ENCODE results near the gene PRKAG3. TPM values are rescaled to one million over a fixed set of nuclear protein-coding genes. Genes with fewer than 3 reads are reported as not detected.
A peak's percentile ranks its signal among the peaks of the same experiment; 100 is the strongest.

The PRKAG3 gene
- total RNA-seq, 2 donors from 2014 or later = 0.19 TPM; not detected in 1

GRCh38 chr2:218810256-218810655, 21.3 kb downstream of the PRKAG3 start:
- peaks cover 28% of the 10 kb centered on the region for H3K36me3 ChIP-seq
- H3K27ac ChIP-seq = no peak overlapping the region
- H3K4me3 ChIP-seq = no peak overlapping the region
- no peaks in the 10 kb centered on the region for H3K9me3 ChIP-seq
- DNase-seq (ENCODE audit: low spot score) = no peak
- H3K27me3 ChIP-seq = no peaks in the 10 kb centered on the region
- H3K4me1 ChIP-seq = peaks cover 0 to 10% of the 10 kb centered on the region in 2 donors
- no peak for TF ChIP-seq CTCF (IDR thresholded peaks at IDR 0.05)

GRCh38 chr2:218809515-218809914, 22.1 kb downstream of the PRKAG3 start:
- no peak for TF ChIP-seq CTCF (IDR thresholded peaks at IDR 0.05)
- H3K27ac ChIP-seq = no peak overlapping the region
- peaks cover 0 to 10% of the 10 kb centered on the region in 2 donors for H3K4me1 ChIP-seq
- H3K27me3 ChIP-seq = no peaks in the 10 kb centered on the region
- no peak overlapping the region for H3K4me3 ChIP-seq
- peaks cover 22% of the 10 kb centered on the region for H3K36me3 ChIP-seq
- DNase-seq (ENCODE audit: low spot score) = peak; percentile 48
- peaks cover 0 to 5% of the 10 kb centered on the region in 2 donors for H3K9me3 ChIP-seq

- no peaks in the 10 kb centered on the region for H3K27me3 ChIP-seq
- H3K27ac ChIP-seq = peak overlapping the region in 1 of 2 donors; percentile 62
- H3K36me3 ChIP-seq = peaks cover 4% of the 10 kb centered on the region
- peak; percentile 46 for DNase-seq (ENCODE audit: low spot score)
- H3K9me3 ChIP-seq = peaks cover 0 to 12% of the 10 kb centered on the region in 2 donors
- H3K4me1 ChIP-seq = peaks cover 0 to 10% of the 10 kb centered on the region in 2 donors
- H3K4me3 ChIP-seq = no peak overlapping the region
- TF ChIP-seq CTCF (IDR thresholded peaks at IDR 0.05) = no peak
Observed at GRCh38 chr2:218807626-218808025, 24.0 kb downstream of the PRKAG3 start.

GRCh38 chr2:218806346-218806978, 25.1 kb downstream of the PRKAG3 start:
- Histone ChIP-seq H3K27ac (peak overlapping the region; percentile 40 to 62), H3K27me3 (no peaks in the 10 kb centered on the region), H3K4me1 (peaks cover 0 to 10% of the 10 kb centered on the region in 2 donors), H3K9me3 (peaks cover 0 to 12% of the 10 kb centered on the region in 2 donors), H3K4me3 (no peak overlapping the region), H3K36me3 (no peaks in the 10 kb centered on the region)
- peak; percentile 90 for DNase-seq (ENCODE audit: low spot score)
- no peak for TF ChIP-seq CTCF (IDR thresholded peaks at IDR 0.05)

GRCh38 chr2:218805627-218806026, 26.0 kb downstream of the PRKAG3 start:
- DNase-seq (ENCODE audit: low spot score) = peak; percentile 42
- peaks cover 0 to 10% of the 10 kb centered on the region in 2 donors for H3K4me1 ChIP-seq
- H3K4me3 ChIP-seq = no peak overlapping the region

More at GRCh38 chr2:218805627-218806026, 26.0 kb downstream of the PRKAG3 start:
- Histone ChIP-seq H3K9me3 (peaks cover 0 to 12% of the 10 kb centered on the region in 2 donors), H3K27me3 (no peaks in the 10 kb centered on the region), H3K36me3 (no peaks in the 10 kb centered on the region), H3K27ac (peak overlapping the region; percentile 40 to 62)
- TF ChIP-seq CTCF (IDR thresholded peaks at IDR 0.05) = no peak
